ENCODE data around the gene TMC8.

The TMC8 gene

DNA sequence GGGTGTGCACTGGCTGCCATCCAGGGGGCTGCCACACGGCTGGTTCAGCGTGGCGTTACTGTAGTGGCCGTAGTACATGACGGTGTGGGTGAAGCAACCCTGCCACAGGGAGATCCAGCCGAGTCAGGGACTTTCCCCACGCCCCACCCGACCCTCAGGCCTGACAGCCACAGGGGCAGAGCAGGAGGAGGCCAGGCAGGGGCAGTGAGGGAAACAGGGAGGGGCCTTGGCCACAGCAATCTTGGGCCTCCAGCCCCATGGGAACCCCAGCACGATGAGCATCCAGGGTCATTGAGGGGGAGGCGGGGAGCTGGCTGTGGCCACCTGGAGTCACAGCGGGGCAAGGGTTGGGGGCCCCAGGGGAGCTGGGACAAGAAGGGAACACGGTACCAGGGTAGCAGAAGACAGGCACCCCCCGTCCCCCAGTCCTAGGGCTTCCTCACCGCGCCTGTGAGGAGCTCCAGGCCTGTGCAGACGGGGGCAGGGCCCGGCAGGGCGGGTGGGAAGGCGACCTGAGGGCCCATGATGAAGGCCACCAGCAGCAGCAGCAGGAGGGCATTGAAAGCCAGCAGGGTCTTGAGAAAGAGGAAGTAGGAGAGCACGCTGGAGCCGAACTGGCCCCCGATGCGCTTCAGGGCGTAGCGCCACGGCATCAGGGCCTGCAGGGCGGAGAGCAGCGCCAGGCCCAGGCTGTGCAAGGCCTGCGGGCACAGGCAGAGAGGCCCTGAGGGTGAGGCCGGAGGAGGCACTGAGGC is 6.3 kb upstream of the TMC8 start:
- H3K9me2 ChIP-seq (replicated peaks; ENCODE audit: insufficient read depth, low read length) = no peaks in the 10 kb centered on the region
- H3K9ac ChIP-seq (ENCODE audit: low read length) = peak overlapping the region; percentile 93
- H3K79me2 ChIP-seq (ENCODE audit: insufficient read depth, low read length) = peaks cover 31% of the 10 kb centered on the region
- peak overlapping the region; percentile 95 for H3K27ac ChIP-seq (ENCODE audit: low read depth, low read length)
- H3K9me3 ChIP-seq (ENCODE audit: insufficient read depth, low read length) = no peaks in the 10 kb centered on the region
- H3K36me3 ChIP-seq (ENCODE audit: low read length) = peaks cover 5% of the 10 kb centered on the region
- H3K27me3 ChIP-seq (ENCODE audit: low read length) = no peaks in the 10 kb centered on the region
- peaks cover 16% of the 10 kb centered on the region for H3F3A ChIP-seq (ENCODE audit: insufficient read depth)
- no peaks in the 10 kb centered on the region; the same call in 1 of the 2 replicates for H4K20me1 ChIP-seq (ENCODE audit: low read depth, low read length)
- H3K4me3 ChIP-seq (ENCODE audit: insufficient read depth, low read length, poor library complexity, severe bottlenecking) = no peak overlapping the region
- H2AFZ ChIP-seq (ENCODE audit: low read depth, low read length, severe bottlenecking) = no peak overlapping the region
- peak overlapping the region; percentile 90 for H3K4me2 ChIP-seq (ENCODE audit: low read depth, low read length, poor library complexity, severe bottlenecking)
- TF ChIP-seq CTCF (IDR thresholded peaks at IDR 0.05; ENCODE audit: insufficient read depth, low read length, poor library complexity, severe bottlenecking) = no peak
- TF ChIP-seq EZH2phosphoT487 (conservative IDR thresholded peaks at IDR 0.05; ENCODE audit: low read length) = no peak

DNA sequence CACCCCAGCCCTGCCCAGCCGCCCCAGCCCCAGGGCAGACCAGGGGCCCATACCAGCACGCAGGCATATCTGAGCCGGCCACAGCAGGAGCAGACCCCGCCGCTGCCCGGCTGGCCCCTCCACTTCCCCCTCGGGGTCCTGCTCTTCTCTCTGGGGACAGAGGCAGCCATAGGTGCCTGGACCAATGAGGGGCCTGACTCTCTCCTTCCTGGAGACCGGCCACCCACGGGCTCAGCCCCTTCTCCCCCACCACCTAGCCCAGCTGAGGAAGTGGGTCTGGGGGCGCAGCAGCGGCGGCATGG is 5.8 kb upstream of the TMC8 start:
- no peaks in the 10 kb centered on the region for H3K27me3 ChIP-seq (ENCODE audit: low read length)
- peaks cover 5% of the 10 kb centered on the region for H3K36me3 ChIP-seq (ENCODE audit: low read length)
- H2AFZ ChIP-seq (ENCODE audit: low read depth, low read length, severe bottlenecking) = no peak overlapping the region
- H3K9ac ChIP-seq (ENCODE audit: low read length) = peak overlapping the region; percentile 93
- peaks cover 31% of the 10 kb centered on the region for H3K79me2 ChIP-seq (ENCODE audit: insufficient read depth, low read length)
- H4K20me1 ChIP-seq (ENCODE audit: low read depth, low read length) = no peaks in the 10 kb centered on the region; the same call in 1 of the 2 replicates
- H3K4me3 ChIP-seq (ENCODE audit: insufficient read depth, low read length, poor library complexity, severe bottlenecking) = peak overlapping the region; percentile 23
- no peaks in the 10 kb centered on the region for H3K9me3 ChIP-seq (ENCODE audit: insufficient read depth, low read length)
- peak overlapping the region; percentile 90 for H3K4me2 ChIP-seq (ENCODE audit: low read depth, low read length, poor library complexity, severe bottlenecking)
- peak overlapping the region; percentile 95 for H3K27ac ChIP-seq (ENCODE audit: low read depth, low read length)
- TF ChIP-seq CTCF (IDR thresholded peaks at IDR 0.05; ENCODE audit: insufficient read depth, low read length, poor library complexity, severe bottlenecking) (no peak), EZH2phosphoT487 (conservative IDR thresholded peaks at IDR 0.05; ENCODE audit: low read length) (no peak)
- peaks cover 21% of the 10 kb centered on the region for H3F3A ChIP-seq (ENCODE audit: insufficient read depth)
- H3K9me2 ChIP-seq (replicated peaks; ENCODE audit: insufficient read depth, low read length) = no peaks in the 10 kb centered on the region

GRCh38 chr17:78125138-78125913 is 5.2 kb upstream of the TMC8 start:
- H3K4me2 ChIP-seq (ENCODE audit: low read depth, low read length, poor library complexity, severe bottlenecking) = peak overlapping the region; percentile 90
- H3K4me3 ChIP-seq (ENCODE audit: insufficient read depth, low read length, poor library complexity, severe bottlenecking) = peak overlapping the region; percentile 23

More at GRCh38 chr17:78125138-78125913, 5.2 kb upstream of the TMC8 start:
- Histone ChIP-seq H4K20me1 (ENCODE audit: low read depth, low read length) (no peaks in the 10 kb centered on the region; the same call in 1 of the 2 replicates), H3K9me2 (replicated peaks; ENCODE audit: insufficient read depth, low read length) (no peaks in the 10 kb centered on the region), H2AFZ (ENCODE audit: low read depth, low read length, severe bottlenecking) (no peak overlapping the region), H3K36me3 (ENCODE audit: low read length) (peaks cover 5% of the 10 kb centered on the region), H3F3A (ENCODE audit: insufficient read depth) (peaks cover 27% of the 10 kb centered on the region), H3K9ac (ENCODE audit: low read length) (peak overlapping the region; percentile 93), H3K27me3 (ENCODE audit: low read length) (no peaks in the 10 kb centered on the region), H3K9me3 (ENCODE audit: insufficient read depth, low read length) (no peaks in the 10 kb centered on the region), H3K79me2 (ENCODE audit: insufficient read depth, low read length) (peaks cover 31% of the 10 kb centered on the region), H3K27ac (ENCODE audit: low read depth, low read length) (peak overlapping the region; percentile 95)
- TF ChIP-seq CTCF (IDR thresholded peaks at IDR 0.05; ENCODE audit: insufficient read depth, low read length, poor library complexity, severe bottlenecking) (no peak), EZH2phosphoT487 (conservative IDR thresholded peaks at IDR 0.05; ENCODE audit: low read length) (no peak)
